Testis (tissue), 3 donors: ENCODE results near the gene TNFAIP3. TPM values are rescaled to one million over a fixed set of nuclear protein-coding genes. Genes with fewer than 3 reads are reported as not detected.
"Not testable (repeated sequence)": the region's sequence is repeated elsewhere in the genome, so short reads cannot be mapped to it uniquely, and the experiment has no call there.

Source experiments
- DNase-seq: peaks from one replicate; pipeline ENCODE4 v3.0.0-alpha.2; 2019
- H3K27ac ChIP-seq, 2 donors: fragments of 200-600 bp; sonication (generic); one replicate each; pipeline ENCODE4 v1.5.1; 2019
- H3K27me3 ChIP-seq: fragments of 200-600 bp; sonication (generic); one replicate; pipeline ENCODE4 v1.5.1; 2019
- H3K36me3 ChIP-seq: fragments of 200-600 bp; sonication (generic); one replicate; pipeline ENCODE4 v1.5.1; 2017; ENCODE audit warnings: low read depth; ENCODE audit errors: missing control alignments
- H3K4me1 ChIP-seq: fragments of 200-600 bp; sonication (generic); one replicate; pipeline ENCODE4 v1.5.1; 2019
- H3K4me3 ChIP-seq, 2 donors: fragments of 200-600 bp; sonication (generic); one replicate each; pipeline ENCODE4 v1.5.1; 2017 to 2019
- H3K9me3 ChIP-seq: fragments of 200-600 bp; sonication (generic); one replicate; pipeline ENCODE4 v1.5.1; 2017
- CTCF ChIP-seq, 3 experiments: fragments of 450-650 bp in 2 of 3; fragments of 200-600 bp in 1 of 3; sonication (generic) in 1 of 3; IDR thresholded peaks; one replicate each; pipeline ENCODE4 v1.5.1; 2016 to 2019; ENCODE audit warnings: antibody characterized with exemption in 3 of 3, mild to moderate bottlenecking in 2 of 3, moderate library complexity in 1 of 3
- POLR2A ChIP-seq: fragments of 450-650 bp; IDR thresholded peaks from one replicate; pipeline ENCODE4 v1.6.1; 2017; ENCODE audit warnings: antibody characterized with exemption, mild to moderate bottlenecking, moderate library complexity
- WGBS, 2 donors: methylation state at CpG; one replicate each; pipeline ENCODE4 v1.1.5; 2018; 5-methylcytosine and 5-hydroxymethylcytosine counted together
- intact Hi-C: fragments of 100-400 bp; cut with DNase I; formaldehyde crosslinking; loops from one replicate; pipeline ENCODE4 v1.15.1; 2023; ENCODE audit warnings: low total_unique reads
- polyA plus RNA-seq: library from polyadenylated mRNA; stranded (reverse); fragments of 350-450 nt; fragmentation: Illumina TruSeq; extraction: RNeasy Lipid Tissue Mini Kit (QIAGEN cat#74804); gene quantifications from one replicate; pipeline ENCODE4 v1.2.3, GENCODE V29; 2014; ENCODE audit warnings: low read depth, low replicate concordance; ENCODE audit not compliant: insufficient read depth
- total RNA-seq, 2 donors: library from RNA; depleted of rRNA; stranded (reverse); fragments of >200 nt; gene quantifications; one replicate each; pipeline ENCODE4 v1.2.3, GENCODE V29; 2016

The TNFAIP3 gene
- total and polyA plus RNA-seq, 3 donors from 2014 or later: 12.6 to 25.1 (median 15.2) TPM

- Histone ChIP-seq H3K27ac (no peak overlapping the region), H3K36me3 (no peaks in the 10 kb centered on the region), H3K27me3 (no peaks in the 10 kb centered on the region), H3K4me1 (no peaks in the 10 kb centered on the region), H3K4me3 (no peak overlapping the region), H3K9me3 (no peaks in the 10 kb centered on the region)
- no peak for TF ChIP-seq CTCF (IDR thresholded peaks at IDR 0.05)
- TF ChIP-seq POLR2A: no peak
- DNase-seq: no peak
- intact Hi-C loops: no loop called here
- 77 to 95% methylated on average over 2 of the region's 2 CpGs for WGBS, 2 donors
These were observed 26.7 kb downstream of the TNFAIP3 start for GRCh38 chr6:137893726-137894125.

GRCh38 chr6:137894378-137894777 lies 27.3 kb downstream of the TNFAIP3 start:
- H3K4me1 ChIP-seq, H3K9me3 ChIP-seq, DNase-seq, H3K36me3 ChIP-seq, H3K27ac ChIP-seq, intact Hi-C loops, H3K27me3 ChIP-seq, H3K4me3 ChIP-seq: not testable (repeated sequence)
- 66 to 72% methylated on average over 8 of the region's 8 CpGs for WGBS, 2 donors

DNA sequence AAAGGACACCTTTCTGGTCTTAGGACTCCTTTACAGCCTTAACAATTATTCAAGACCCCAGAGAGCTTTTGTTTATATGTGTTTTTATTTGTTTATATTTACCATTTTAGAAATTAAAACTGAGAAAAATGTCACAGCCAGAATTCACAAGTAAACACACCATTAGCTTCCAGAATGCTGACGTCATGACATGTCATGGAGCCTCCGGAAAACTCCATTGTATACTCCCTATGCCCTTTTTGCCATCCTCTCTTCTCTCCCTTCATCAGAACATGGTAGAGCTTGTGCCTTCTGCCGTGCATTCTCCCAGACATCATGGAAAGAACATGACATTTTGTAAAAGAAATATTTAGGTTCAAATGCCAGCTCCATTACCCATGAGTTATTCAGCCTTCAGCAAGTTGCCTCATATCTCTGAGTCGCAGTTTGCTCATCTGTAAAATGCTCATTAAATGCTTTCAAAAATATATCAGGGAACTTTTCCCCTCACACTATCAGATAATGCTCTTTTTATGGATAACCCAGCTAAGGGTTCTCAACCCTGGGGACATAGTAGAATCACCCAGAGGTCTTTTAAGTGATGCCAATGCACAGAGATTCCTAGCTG lies 27.8 kb downstream of the TNFAIP3 start:
- TF ChIP-seq CTCF (IDR thresholded peaks at IDR 0.05) (no peak), POLR2A (no peak)
- Histone ChIP-seq H3K4me1 (no peaks in the 10 kb centered on the region), H3K9me3 (no peaks in the 10 kb centered on the region), H3K36me3 (no peaks in the 10 kb centered on the region), H3K4me3 (no peak overlapping the region), H3K27me3 (no peaks in the 10 kb centered on the region), H3K27ac (no peak overlapping the region)
- 89 to 90% methylated on average over 4 of the region's 4 CpGs for WGBS, 2 donors
- no peak for DNase-seq
- intact Hi-C loops: no loop called here

DNA sequence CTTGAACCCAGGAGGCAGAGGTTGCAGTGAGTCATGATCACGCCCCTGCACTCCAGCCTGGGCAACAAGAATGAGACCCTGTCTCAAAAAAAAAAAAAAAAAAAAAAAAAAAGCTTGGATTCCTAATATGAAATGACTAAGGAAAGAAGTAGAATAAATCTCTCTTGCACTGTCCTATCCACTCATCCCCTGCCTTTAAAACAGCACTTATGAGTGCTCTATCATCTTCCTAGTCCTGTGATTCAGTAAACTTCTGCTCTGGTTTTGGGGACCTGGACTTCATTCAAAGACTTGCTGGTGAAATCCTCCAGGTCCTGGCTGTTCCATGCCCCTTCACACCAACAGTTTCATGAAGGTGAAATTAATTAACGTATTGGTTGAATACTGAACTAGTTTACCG lies 29.6 kb downstream of the TNFAIP3 start:
- no peaks in the 10 kb centered on the region for H3K9me3 ChIP-seq
- no peaks in the 10 kb centered on the region for H3K36me3 ChIP-seq
- intact Hi-C loops: no loop called here
- DNase-seq: no peak
- no peak overlapping the region for H3K27ac ChIP-seq
- H3K4me1 ChIP-seq: no peaks in the 10 kb centered on the region
- H3K27me3 ChIP-seq: no peaks in the 10 kb centered on the region
- WGBS, 2 donors: 89 to 94% methylated on average over 3 of the region's 3 CpGs
- TF ChIP-seq CTCF (IDR thresholded peaks at IDR 0.05): no peak
- no peak for TF ChIP-seq POLR2A
- no peak overlapping the region for H3K4me3 ChIP-seq

DNA sequence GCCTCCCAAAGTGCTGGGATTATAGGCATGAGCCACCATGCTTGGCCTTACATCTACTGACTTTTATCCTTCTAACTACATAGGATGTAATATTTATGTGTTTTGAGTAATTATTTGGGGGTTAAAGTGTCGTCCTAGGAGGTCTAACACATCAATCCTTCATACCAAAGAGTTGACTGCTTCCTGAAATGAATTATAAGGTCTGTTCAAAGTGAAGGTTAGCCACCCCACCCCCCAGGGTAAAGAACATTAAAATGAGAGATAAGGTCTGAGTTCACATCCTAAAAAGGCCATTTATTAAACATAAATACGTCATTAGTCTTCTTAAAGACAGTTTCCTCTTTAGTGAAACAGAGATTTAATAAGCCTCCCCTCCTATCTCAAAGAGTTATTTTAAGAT lies 33.8 kb downstream of the TNFAIP3 start:
- no peak for TF ChIP-seq POLR2A
- TF ChIP-seq CTCF (IDR thresholded peaks at IDR 0.05): no peak
- Histone ChIP-seq H3K4me3 (no peak overlapping the region), H3K36me3 (no peaks in the 10 kb centered on the region), H3K27ac (no peak overlapping the region), H3K9me3 (no peaks in the 10 kb centered on the region), H3K4me1 (no peaks in the 10 kb centered on the region), H3K27me3 (no peaks in the 10 kb centered on the region)
- DNase-seq: no peak
- intact Hi-C loops: no loop called here
- 78 to 80% methylated on average over 2 of the region's 2 CpGs for WGBS, 2 donors
